GM21717 (cell line): ENCODE data around the gene HCFC1.

Source experiments
- ATAC-seq: cut with Tn5 transposase; IDR thresholded peaks from one replicate; pipeline ENCODE4 v1.9.1; 2021; ENCODE audit warnings: mild to moderate bottlenecking, moderate library complexity; ENCODE audit not compliant: unreplicated experiment

Gene HCFC1

GRCh38 chrX:153971450-153972367 lies at the start of gene HCFC1:
TSS of gene HCFC1 (minus strand) at chrX:153971818. CDS start at chrX:153970840, 978 bp downstream.
- ATAC-seq = peak; percentile 48

GRCh38 chrX:154021131-154021611 lies 49.6 kb upstream of the HCFC1 start:
- no peak for ATAC-seq

GRCh38 chrX:154020536-154021115 lies 49.0 kb upstream of the HCFC1 start:
- no peak for ATAC-seq

- peak; percentile 41 for ATAC-seq
These were observed 48.3 kb upstream of the HCFC1 start, which contains the start of gene IRAK1 for GRCh38 chrX:154019633-154020528. TSS of gene IRAK1 (minus strand) at chrX:154019902. CDS start at chrX:154019812, 90 bp downstream.

- no peak for ATAC-seq
These were observed 47.5 kb upstream of the HCFC1 start for GRCh38 chrX:154019061-154019621.

GRCh38 chrX:154018518-154019060 lies 47.0 kb upstream of the HCFC1 start:
- no peak for ATAC-seq

- ATAC-seq = no peak
These were observed 46.3 kb upstream of the HCFC1 start for GRCh38 chrX:154017766-154018517.

GRCh38 chrX:154016366-154017076 lies 44.9 kb upstream of the HCFC1 start:
- ATAC-seq = no peak

GRCh38 chrX:154015581-154016264 lies 44.1 kb upstream of the HCFC1 start:
- no peak for ATAC-seq

GRCh38 chrX:154014429-154015380 lies 43.1 kb upstream of the HCFC1 start:
- no peak for ATAC-seq

- peak; percentile 48 for ATAC-seq
These were observed 42.2 kb upstream of the HCFC1 start for GRCh38 chrX:154013614-154014360.

GRCh38 chrX:154013001-154013421 lies 41.4 kb upstream of the HCFC1 start:
- ATAC-seq = no peak

GRCh38 chrX:154012336-154012991 lies 40.8 kb upstream of the HCFC1 start:
- ATAC-seq = no peak

- ATAC-seq = no peak
These were observed 40.0 kb upstream of the HCFC1 start for GRCh38 chrX:154011376-154012335.
